IMR-90 (cell line): ENCODE measurements around the gene IRF2BP1. TPM values are rescaled to one million over a fixed set of nuclear protein-coding genes. Genes with fewer than 3 reads are reported as not detected.

Source experiments
- ATAC-seq: fragments of 200-7000 bp; cut with Tn5 transposase; 2 replicates; pipeline ENCODE4 v1.9.1; 2020; ENCODE audit warnings: low read depth, mild to moderate bottlenecking, moderate library complexity
- BruUV-seq: library from RNA; stranded (reverse); fragments of 400-500 nt; replicated peaks from 2 replicates; lab custom pipeline; 2021; lab: Mats Ljungman, UMichigan
- CTCF ChIA-PET: fragments of 300-600 bp; formaldehyde crosslinking; extraction: SDS; loops from one replicate; lab custom pipeline; 2021; ENCODE audit warnings: antibody characterized with exemption; lab: Yijun Ruan, JAX
- POLR2A ChIA-PET: fragments of 300-600 bp; sonication (Branson Sonifier 250); formaldehyde crosslinking; loops from one replicate; lab custom pipeline; 2022; ENCODE audit warnings: antibody characterized with exemption; ENCODE audit not compliant: unreplicated experiment; lab: Charles Lee
- DNase-seq: peaks from one replicate; pipeline ENCODE4 v3.0.0; 2013
- H2AFZ ChIP-seq: replicated peaks from 2 replicates; pipeline ENCODE3; 2013; ENCODE audit warnings: low read length, mild to moderate bottlenecking; ENCODE audit not compliant: poor library complexity
- H2AK5ac ChIP-seq: 2 replicates; pipeline ENCODE4 v1.6.1; 2013; ENCODE audit warnings: low read depth, low read length, inconsistent platforms
- H2AK9ac ChIP-seq: replicated peaks from 2 replicates; pipeline ENCODE3; 2013; ENCODE audit warnings: mild to moderate bottlenecking, low read depth, low read length, moderate library complexity; ENCODE audit not compliant: poor library complexity
- H2BK120ac ChIP-seq: 2 replicates; pipeline ENCODE4 v1.6.1; 2013; ENCODE audit warnings: low read depth, low read length, inconsistent platforms
- H2BK15ac ChIP-seq: 3 replicates; pipeline ENCODE4 v1.6.1; 2013; ENCODE audit warnings: low read depth, low read length, inconsistent platforms
- H2BK20ac ChIP-seq: 2 replicates; pipeline ENCODE4 v1.6.1; 2013; ENCODE audit warnings: low read depth, mild to moderate bottlenecking, inconsistent platforms, low read length, moderate library complexity
- H2BK5ac ChIP-seq: 2 replicates; pipeline ENCODE4 v1.6.1; 2013; ENCODE audit warnings: mild to moderate bottlenecking, low read depth, low read length, inconsistent platforms; ENCODE audit not compliant: poor library complexity, severe bottlenecking
- H3K14ac ChIP-seq: replicated peaks from 2 replicates; pipeline ENCODE4 v1.6.1; 2013; ENCODE audit warnings: low read depth, low read length, inconsistent platforms
- H3K18ac ChIP-seq: 2 replicates; pipeline ENCODE4 v1.6.1; 2013; ENCODE audit warnings: low read depth, low read length, control low read depth
- H3K23ac ChIP-seq: 2 replicates; pipeline ENCODE4 v1.6.1; 2013; ENCODE audit warnings: low read depth, low read length, inconsistent platforms
- H3K27ac ChIP-seq: 2 replicates; pipeline ENCODE4 v1.5.1; 2013; ENCODE audit warnings: mild to moderate bottlenecking, control low read depth, low read length; ENCODE audit not compliant: insufficient read depth
- H3K27me3 ChIP-seq: 2 replicates; pipeline ENCODE4 v1.6.1; 2013; ENCODE audit warnings: low read length; ENCODE audit not compliant: control insufficient read depth, insufficient read depth
- H3K36me3 ChIP-seq: 2 replicates; pipeline ENCODE4 v1.6.1; 2013; ENCODE audit warnings: low read length, mixed read lengths; ENCODE audit not compliant: control insufficient read depth, insufficient read depth
- H3K4ac ChIP-seq: 2 replicates; pipeline ENCODE4 v1.6.1; 2013; ENCODE audit warnings: low read depth, low read length, inconsistent platforms
- H3K4me1 ChIP-seq: 2 replicates; pipeline ENCODE4 v1.6.1; 2013; ENCODE audit warnings: low read length, mixed read lengths; ENCODE audit not compliant: control insufficient read depth, insufficient read depth
- H3K4me2 ChIP-seq: 2 replicates; pipeline ENCODE4 v1.6.1; 2013; ENCODE audit warnings: low read depth, mild to moderate bottlenecking, control low read depth, low read length, moderate library complexity
- H3K4me3 ChIP-seq: 2 replicates; pipeline ENCODE4 v1.5.1; 2013; ENCODE audit warnings: low read depth, mild to moderate bottlenecking, control low read depth, low read length, moderate library complexity; ENCODE audit not compliant: insufficient read depth
- H3K56ac ChIP-seq: 2 replicates; pipeline ENCODE4 v1.6.1; 2013; ENCODE audit warnings: low read length, inconsistent platforms; ENCODE audit not compliant: insufficient read depth; ENCODE audit errors: extremely low read depth
- H3K79me1 ChIP-seq, 2 experiments: 2 replicates each; pipeline ENCODE4 v1.6.1; 2013; ENCODE audit warnings: low read length in 2 of 2, inconsistent platforms in 1 of 2, low read depth in 1 of 2
- H3K9ac ChIP-seq: 2 replicates; pipeline ENCODE4 v1.6.1; 2013; ENCODE audit warnings: low read depth, low read length, control low read depth
- H3K9me1 ChIP-seq: 2 replicates; pipeline ENCODE4 v1.6.1; 2013; ENCODE audit warnings: low read length, inconsistent platforms; ENCODE audit not compliant: insufficient read depth
- H3K9me3 ChIP-seq: 2 replicates; pipeline ENCODE4 v1.6.1; 2013; ENCODE audit warnings: low read length; ENCODE audit not compliant: control insufficient read depth, insufficient read depth
- H4K20me1 ChIP-seq: 2 replicates; pipeline ENCODE4 v1.6.1; 2013; ENCODE audit warnings: low read length, inconsistent platforms; ENCODE audit not compliant: insufficient read depth
- H4K5ac ChIP-seq: 2 replicates; pipeline ENCODE4 v1.6.1; 2013; ENCODE audit warnings: mild to moderate bottlenecking, low read depth, low read length, control low read depth
- H4K8ac ChIP-seq, 2 experiments: 2 replicates each; pipeline ENCODE4 v1.6.1; 2013; ENCODE audit warnings: low read depth in 2 of 2, low read length in 2 of 2, control low read depth in 1 of 2, inconsistent platforms in 1 of 2
- H4K91ac ChIP-seq: 2 replicates; pipeline ENCODE4 v1.6.1; 2013; ENCODE audit warnings: low read depth, low read length, inconsistent platforms; ENCODE audit not compliant: insufficient read depth
- BHLHE40 ChIP-seq: fragments of 150-350 bp; IDR thresholded peaks from 2 replicates; pipeline ENCODE4 v1.6.1; 2016; ENCODE audit warnings: mild to moderate bottlenecking, low read depth, low read length
- CEBPB ChIP-seq: IDR thresholded peaks from 2 replicates; pipeline ENCODE4 v1.6.1; 2012; ENCODE audit warnings: low read depth, low read length, improper control_type of control experiment
- FOS ChIP-seq: fragments of 150-350 bp; IDR thresholded peaks from 2 replicates; pipeline ENCODE4 v1.6.1; 2016; ENCODE audit warnings: low read depth, low read length
- MAFK ChIP-seq: IDR thresholded peaks from 2 replicates; pipeline ENCODE4 v1.6.1; 2012; ENCODE audit warnings: low read depth, low read length, improper control_type of control experiment
- MAZ ChIP-seq: IDR thresholded peaks from 2 replicates; pipeline ENCODE4 v1.6.1; 2012; ENCODE audit warnings: low read depth, mild to moderate bottlenecking, low read length, improper control_type of control experiment, moderate library complexity, borderline replicate concordance
- NFE2L2 ChIP-seq: fragments of 150-350 bp; IDR thresholded peaks from 2 replicates; pipeline ENCODE4 v1.6.1; 2016; ENCODE audit warnings: low read depth, mild to moderate bottlenecking, low read length
- POLR2A ChIP-seq: IDR thresholded peaks from 2 replicates; pipeline ENCODE4 v1.6.1; 2012; ENCODE audit warnings: mild to moderate bottlenecking, low read depth, low read length
- RAD21 ChIP-seq: IDR thresholded peaks from 2 replicates; pipeline ENCODE4 v1.6.1; 2012; ENCODE audit warnings: low read length, improper control_type of control experiment
- RFX5 ChIP-seq: IDR thresholded peaks from 2 replicates; pipeline ENCODE4 v1.8.0; 2012; ENCODE audit warnings: low read depth, mild to moderate bottlenecking, low read length, moderate library complexity
- SMC3 ChIP-seq: fragments of 150-350 bp; IDR thresholded peaks from 2 replicates; pipeline ENCODE4 v1.6.1; 2016; ENCODE audit warnings: low read depth, mild to moderate bottlenecking, antibody characterized with exemption, low read length, moderate library complexity
- WGBS, 2 experiments: methylation state at CpG; one replicate each; pipeline versions ENCODE4 v1.1.5 to v1.1.7; 2013; ENCODE audit warnings: missing lambda C conversion rate in 2 of 2; ENCODE audit not compliant: insufficient read length in 1 of 2; ENCODE audit errors: extremely low coverage in 2 of 2; 5-methylcytosine and 5-hydroxymethylcytosine counted together
- dilution Hi-C: fragments of 300-500 bp; cut with HindIII; formaldehyde crosslinking; loops from one replicate; pipeline ENCODE4 v1.14.3; 2018; ENCODE audit warnings: low sequenced_read_pairs; ENCODE audit not compliant: unreplicated experiment
- in situ Hi-C: fragments of 300-500 bp; cut with MboI; formaldehyde crosslinking; loops from 3 replicates; pipeline ENCODE4 v1.14.3; 2019; ENCODE audit warnings: low sequenced_read_pairs, inconsistent platforms, mixed read lengths
- intact Hi-C: fragments of 100-400 bp; cut with micrococcal nuclease; formaldehyde crosslinking; loops from 2 replicates; pipeline ENCODE4 v1.10.0; 2022
- polyA plus RNA-seq, 3 experiments: library from polyadenylated mRNA; depleted of rRNA; stranded (reverse); fragments of >200 nt; gene quantifications; 2 replicates each; pipeline ENCODE4 v1.2.3, GENCODE V29; 2012; ENCODE audit warnings: low replicate concordance in 1 of 3
- total RNA-seq: library from RNA; depleted of rRNA; stranded (reverse); fragments of >200 nt; gene quantifications from 2 replicates; pipeline ENCODE4 v1.2.3, GENCODE V29; 2012
- TF ChIP-seq, protein P1 (sequence below): fragments of 150-350 bp; IDR thresholded peaks from 2 replicates; pipeline ENCODE4 v1.6.1; 2016; ENCODE audit warnings: low read depth, mild to moderate bottlenecking, low read length, moderate library complexity, borderline replicate concordance

IRF2BP1 gene
- total and polyA plus RNA-seq, 2 of the 4 experiments (the other 2 are of a cell fraction), result 4.5 to 8.5 TPM

DNA sequence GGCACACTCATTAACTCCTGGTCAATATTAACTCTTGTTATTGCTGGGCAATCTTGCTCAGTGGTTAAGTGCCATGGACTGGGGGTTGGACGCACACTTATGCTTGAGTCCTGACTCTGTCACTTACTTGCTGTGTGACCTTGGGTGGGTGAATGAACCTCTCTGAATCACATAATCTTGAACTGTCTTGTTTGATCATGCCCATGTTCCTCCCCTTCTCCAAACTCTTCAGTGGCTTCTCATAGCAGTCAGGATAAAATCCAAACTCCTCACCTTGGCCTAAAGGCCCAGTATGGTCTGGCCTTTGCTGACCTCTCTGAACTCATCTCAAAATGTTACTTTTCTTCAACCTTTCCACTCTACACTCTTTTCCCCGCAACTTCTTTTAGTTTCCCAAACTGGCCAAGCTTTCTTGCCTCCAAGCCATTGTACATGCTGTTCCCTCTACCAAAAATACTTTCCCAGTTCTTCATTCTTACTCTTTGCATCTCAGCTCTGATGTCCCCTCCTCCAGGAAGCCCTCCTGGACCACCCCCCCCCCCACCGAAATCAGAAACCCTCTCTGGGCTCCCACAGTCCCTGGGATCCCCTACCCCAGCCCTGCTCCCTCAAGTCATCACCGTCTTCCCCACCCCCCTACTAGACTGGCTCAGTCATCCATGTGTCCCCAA lies 14.1 kb upstream of the IRF2BP1 start:
- no TSS peak for BruUV-seq
- ChIA-PET CTCF (no interaction called here), POLR2A (no interaction called here)
- Histone ChIP-seq H4K5ac (no peak overlapping the region), H3K9me3 (no peaks in the 10 kb centered on the region), H3K27me3 (no peaks in the 10 kb centered on the region), H4K20me1 (0 out of 2 replicates have a peak, but pooled peaks cover 9% of the 10 kb centered on the region), H3K9ac (no peak overlapping the region), H2BK15ac (no peak overlapping the region), H3K27ac (no peak overlapping the region), H2BK120ac (no peak overlapping the region), H4K8ac (no peak overlapping the region), H3K36me3 (peaks cover 29% of the 10 kb centered on the region), H2BK5ac (no peak overlapping the region), H3K14ac (no peak overlapping the region), H3K56ac (no peak overlapping the region), H3K18ac (no peak overlapping the region), H3K4ac (no peak overlapping the region), H2AFZ (no peak overlapping the region), H3K4me1 (0 out of 2 replicates have a peak, but pooled peaks cover 4% of the 10 kb centered on the region), H3K23ac (no peak overlapping the region), H3K9me1 (peaks cover 7% of the 10 kb centered on the region; the same call in 1 of the 2 replicates), H3K4me3 (no peak overlapping the region), H4K91ac (no peak overlapping the region), H3K4me2 (no peak overlapping the region), H2AK9ac (no peak overlapping the region), H2AK5ac (no peak overlapping the region), H2BK20ac (no peak overlapping the region), H3K79me1 (peaks cover 13 to 21% of the 10 kb centered on the region in 2 experiments)
- WGBS, 2 experiments, result 100% methylated on average over 1 of the region's 4 CpGs
- dilution Hi-C loops (no loop called here), in situ Hi-C loops (no loop called here), intact Hi-C loops (no loop called here)
- no peak for ATAC-seq
- TF ChIP-seq SMC3, result no peak
- TF ChIP-seq MAZ, result no peak
- no peak for TF ChIP-seq MAFK
- TF ChIP-seq, protein P1, sequence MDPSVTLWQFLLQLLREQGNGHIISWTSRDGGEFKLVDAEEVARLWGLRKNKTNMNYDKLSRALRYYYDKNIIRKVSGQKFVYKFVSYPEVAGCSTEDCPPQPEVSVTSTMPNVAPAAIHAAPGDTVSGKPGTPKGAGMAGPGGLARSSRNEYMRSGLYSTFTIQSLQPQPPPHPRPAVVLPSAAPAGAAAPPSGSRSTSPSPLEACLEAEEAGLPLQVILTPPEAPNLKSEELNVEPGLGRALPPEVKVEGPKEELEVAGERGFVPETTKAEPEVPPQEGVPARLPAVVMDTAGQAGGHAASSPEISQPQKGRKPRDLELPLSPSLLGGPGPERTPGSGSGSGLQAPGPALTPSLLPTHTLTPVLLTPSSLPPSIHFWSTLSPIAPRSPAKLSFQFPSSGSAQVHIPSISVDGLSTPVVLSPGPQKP, result no peak
- TF ChIP-seq RFX5, result no peak
- no peak for TF ChIP-seq POLR2A
- no peak for TF ChIP-seq CEBPB
- TF ChIP-seq FOS, result no peak
- no peak for TF ChIP-seq RAD21
- TF ChIP-seq NFE2L2, result no peak
- TF ChIP-seq BHLHE40, result no peak
- DNase-seq, result no peak
